HG03139 (cell line): Measurements from ENCODE around the gene NMS.

Source experiments
- ATAC-seq: cut with Tn5 transposase; IDR thresholded peaks from one replicate; pipeline ENCODE4 v1.9.1; 2021; ENCODE audit not compliant: unreplicated experiment

The NMS gene

GRCh38 chr2:100484390-100484789, 14.1 kb downstream of the NMS start:
- ATAC-seq: no peak

- ATAC-seq: no peak
These were observed 15.1 kb downstream of the NMS start for GRCh38 chr2:100485396-100485795.

- no peak for ATAC-seq
These were observed 24.4 kb downstream of the NMS start for GRCh38 chr2:100494712-100495111.

GRCh38 chr2:100502782-100503181, 32.5 kb downstream of the NMS start:
- no peak for ATAC-seq

- ATAC-seq: no peak
These were observed 34.3 kb downstream of the NMS start for GRCh38 chr2:100504542-100504941.

- ATAC-seq: no peak
These were observed 38.8 kb downstream of the NMS start for GRCh38 chr2:100509066-100509465.

GRCh38 chr2:100513650-100514049, 43.4 kb downstream of the NMS start:
- no peak for ATAC-seq

GRCh38 chr2:100517556-100517955, 47.3 kb downstream of the NMS start:
- ATAC-seq: no peak

- ATAC-seq: no peak
These were observed 48.5 kb downstream of the NMS start for GRCh38 chr2:100518801-100519200.

GRCh38 chr2:100520224-100520623, 49.9 kb downstream of the NMS start:
- ATAC-seq: no peak

- no peak for ATAC-seq
These were observed 52.1 kb downstream of the NMS start for GRCh38 chr2:100522430-100522829.

- ATAC-seq: no peak
These were observed 54.0 kb downstream of the NMS start for GRCh38 chr2:100524331-100524730.

GRCh38 chr2:100526868-100527267, 56.6 kb downstream of the NMS start:
- no peak for ATAC-seq

GRCh38 chr2:100527440-100528015, 57.2 kb downstream of the NMS start:
- ATAC-seq: no peak

- no peak for ATAC-seq
These were observed 58.9 kb downstream of the NMS start for GRCh38 chr2:100529176-100529575.

- ATAC-seq: no peak
These were observed 59.6 kb downstream of the NMS start for GRCh38 chr2:100529900-100530299.
